ENCODE measurements around the gene HNRNPA3. TPM values are rescaled to one million over a fixed set of nuclear protein-coding genes. Genes with fewer than 3 reads are reported as not detected.
"Not testable (repeated sequence)": the region's sequence is repeated elsewhere in the genome, so short reads cannot be mapped to it uniquely, and the experiment has no call there.

The HNRNPA3 gene
- total and polyA plus RNA-seq, 7 donors, result 66.0 to 227 (median 84.4) TPM

DNA sequence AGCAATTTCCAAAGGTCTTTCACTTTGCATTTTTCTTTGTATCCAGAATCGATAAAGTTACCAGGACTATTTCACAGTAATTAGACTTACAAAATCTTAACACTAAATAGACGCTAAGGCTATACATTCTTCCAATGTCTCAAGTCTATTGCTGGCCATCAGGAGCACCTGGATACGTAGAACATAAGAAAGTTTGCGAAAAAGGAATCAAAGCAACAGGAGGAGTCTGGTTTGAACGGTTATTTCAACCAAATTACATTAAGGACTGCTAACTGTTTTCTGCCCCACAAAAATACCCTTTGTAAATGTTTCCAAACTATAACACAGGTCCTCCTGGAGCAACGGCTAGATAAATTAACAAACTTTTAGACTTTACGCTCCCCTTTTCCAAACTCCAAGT, 1.4 kb upstream of the HNRNPA3 start:
- Histone ChIP-seq H3K27ac (peak overlapping the region; percentile 95), H3K9me3 (no peaks in the 10 kb centered on the region), H3K4me1 (peaks cover 30% of the 10 kb centered on the region), H3K36me3 (ENCODE audit: insufficient read depth in 1 of 2, low read depth in 1 of 2) (peaks cover 0 to 19% of the 10 kb centered on the region in 2 donors), H3K4me3 (peak overlapping the region; percentile 83), H3K27me3 (ENCODE audit: insufficient read depth in 3 of 3, low read length in 2 of 3) (no peaks in the 10 kb centered on the region)
- intact Hi-C loops (cut with DNase I), result loop anchor here in 1 of 2 donors (2.0 kb wide), 1 partner anchor 46 kb away; no protein-coding TSS in a partner anchor
- DNase-seq (no peak), ATAC-seq (no peak)
- TF ChIP-seq, protein P1, sequence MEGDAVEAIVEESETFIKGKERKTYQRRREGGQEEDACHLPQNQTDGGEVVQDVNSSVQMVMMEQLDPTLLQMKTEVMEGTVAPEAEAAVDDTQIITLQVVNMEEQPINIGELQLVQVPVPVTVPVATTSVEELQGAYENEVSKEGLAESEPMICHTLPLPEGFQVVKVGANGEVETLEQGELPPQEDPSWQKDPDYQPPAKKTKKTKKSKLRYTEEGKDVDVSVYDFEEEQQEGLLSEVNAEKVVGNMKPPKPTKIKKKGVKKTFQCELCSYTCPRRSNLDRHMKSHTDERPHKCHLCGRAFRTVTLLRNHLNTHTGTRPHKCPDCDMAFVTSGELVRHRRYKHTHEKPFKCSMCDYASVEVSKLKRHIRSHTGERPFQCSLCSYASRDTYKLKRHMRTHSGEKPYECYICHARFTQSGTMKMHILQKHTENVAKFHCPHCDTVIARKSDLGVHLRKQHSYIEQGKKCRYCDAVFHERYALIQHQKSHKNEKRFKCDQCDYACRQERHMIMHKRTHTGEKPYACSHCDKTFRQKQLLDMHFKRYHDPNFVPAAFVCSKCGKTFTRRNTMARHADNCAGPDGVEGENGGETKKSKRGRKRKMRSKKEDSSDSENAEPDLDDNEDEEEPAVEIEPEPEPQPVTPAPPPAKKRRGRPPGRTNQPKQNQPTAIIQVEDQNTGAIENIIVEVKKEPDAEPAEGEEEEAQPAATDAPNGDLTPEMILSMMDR (IDR thresholded peaks at IDR 0.05), result no peak
- 54 to 66% (median 56%) methylated on average over 7 of the region's 7 CpGs for WGBS, 3 donors

DNA sequence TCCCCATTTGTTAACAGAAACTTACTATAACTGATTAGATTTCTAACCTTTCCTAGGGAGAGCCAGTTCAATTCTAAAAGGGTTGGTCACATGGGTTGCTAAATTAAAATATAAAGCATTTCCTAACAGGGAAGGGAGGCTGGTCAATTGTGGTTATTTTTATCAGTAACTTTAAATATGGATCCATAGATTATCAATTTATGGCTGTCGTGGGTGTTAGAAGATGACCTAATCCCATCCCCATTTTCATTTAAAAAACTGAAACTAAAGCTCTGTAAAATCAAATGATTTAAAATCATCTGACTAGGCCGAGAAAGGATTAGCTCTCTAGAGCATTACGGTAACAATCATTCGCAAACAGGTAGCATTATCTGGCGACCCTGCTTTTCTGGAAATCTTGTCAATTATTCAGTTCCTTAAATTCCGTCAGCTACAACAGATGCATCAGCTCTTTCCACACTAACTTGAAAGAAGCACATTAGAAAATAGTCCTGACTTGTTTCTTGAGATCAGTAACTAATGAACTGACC, 953 bp upstream of the HNRNPA3 start:
- no peak for ATAC-seq

DNA sequence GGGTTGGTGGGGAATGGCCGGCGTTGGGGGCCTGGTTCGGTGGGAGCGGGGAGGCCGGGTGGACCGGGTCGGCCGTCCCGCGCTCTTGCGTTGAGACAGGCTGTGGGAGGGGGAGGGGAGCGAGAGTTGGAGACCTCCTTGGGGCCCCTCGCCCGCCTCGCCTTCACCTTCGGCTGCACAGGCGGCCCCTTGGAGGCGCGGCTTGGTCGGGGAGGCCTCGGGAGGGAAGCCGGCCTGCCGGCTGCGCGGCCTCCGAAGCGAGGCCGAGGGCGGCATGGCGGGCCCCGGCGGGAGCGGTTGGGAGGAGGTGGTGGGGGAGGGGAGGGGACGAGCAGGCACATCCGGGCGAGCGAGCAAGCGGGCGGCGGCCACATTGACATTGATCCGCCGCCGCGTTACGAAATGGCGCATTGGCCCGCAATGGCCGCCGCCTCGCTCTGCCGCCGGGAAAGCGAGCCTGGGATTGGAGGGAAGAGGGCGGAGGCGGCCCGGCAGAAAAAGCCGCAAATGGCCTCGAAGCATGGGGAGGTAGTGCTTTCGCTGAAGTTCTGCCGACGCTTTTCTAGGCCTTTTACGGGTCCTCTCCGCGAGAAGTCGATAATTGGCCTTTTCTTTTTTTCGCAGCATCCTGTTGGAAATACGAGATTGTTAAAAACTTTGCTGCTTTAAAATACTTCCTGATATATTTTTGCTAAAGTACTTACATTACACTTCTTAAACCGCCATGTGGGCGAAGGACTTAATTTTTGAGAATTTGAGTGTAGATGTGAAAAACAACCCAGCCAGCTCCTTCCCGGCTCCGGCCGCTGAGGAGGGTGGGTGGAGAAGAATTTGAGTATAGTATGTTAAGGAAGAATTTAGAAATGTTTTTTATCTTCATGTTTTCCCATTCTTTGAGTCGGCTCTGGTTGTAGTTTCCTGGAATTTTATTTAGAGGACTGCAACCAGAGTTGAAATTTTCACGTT, 580 bp downstream of the HNRNPA3 start:
- Histone ChIP-seq H3K36me3 (ENCODE audit: insufficient read depth in 1 of 2, low read depth in 1 of 2) (peaks cover 0 to 39% of the 10 kb centered on the region in 2 donors), H3K27ac (peak overlapping the region; percentile 95), H3K4me1 (peaks cover 49% of the 10 kb centered on the region), H3K27me3 (ENCODE audit: insufficient read depth in 3 of 3, low read length in 2 of 3) (no peaks in the 10 kb centered on the region), H3K4me3 (peak overlapping the region; percentile 83), H3K9me3 (no peaks in the 10 kb centered on the region)
- 0 to 1% (median 0%) methylated on average over 46 to 74 of the region's 74 CpGs for WGBS, 3 donors
- intact Hi-C loops (cut with DNase I), result loop anchor here in 1 of 2 donors (2.0 kb wide), 1 partner anchor 50 kb away; no protein-coding TSS in a partner anchor
- TF ChIP-seq, protein P1 (IDR thresholded peaks at IDR 0.05), result no peak
- peak; percentile 81 to 85 (median 84) for ATAC-seq
- peak; percentile 97 to 98 for DNase-seq

More for the DNA sequence above, 953 bp upstream of the HNRNPA3 start:
- intact Hi-C loops (cut with DNase I), result loop anchor here (2.0 kb wide), 2 partner anchors 47 to 51 kb away; no protein-coding TSS in a partner anchor
- WGBS, 3 donors, result 3 to 4% (median 3%) methylated on average over 6 of the region's 6 CpGs
- DNase-seq, result no peak
- H3K4me3 ChIP-seq, result peak overlapping the region; percentile 83
- H3K4me1 ChIP-seq, result peaks cover 35% of the 10 kb centered on the region
- no peaks in the 10 kb centered on the region for H3K27me3 ChIP-seq (ENCODE audit: insufficient read depth in 3 of 3, low read length in 2 of 3)
- H3K27ac ChIP-seq, result peak overlapping the region; percentile 95
- no peaks in the 10 kb centered on the region for H3K9me3 ChIP-seq
- TF ChIP-seq, protein P1 (IDR thresholded peaks at IDR 0.05), result no peak
- peaks cover 0 to 23% of the 10 kb centered on the region in 2 donors for H3K36me3 ChIP-seq (ENCODE audit: insufficient read depth in 1 of 2, low read depth in 1 of 2)

DNA sequence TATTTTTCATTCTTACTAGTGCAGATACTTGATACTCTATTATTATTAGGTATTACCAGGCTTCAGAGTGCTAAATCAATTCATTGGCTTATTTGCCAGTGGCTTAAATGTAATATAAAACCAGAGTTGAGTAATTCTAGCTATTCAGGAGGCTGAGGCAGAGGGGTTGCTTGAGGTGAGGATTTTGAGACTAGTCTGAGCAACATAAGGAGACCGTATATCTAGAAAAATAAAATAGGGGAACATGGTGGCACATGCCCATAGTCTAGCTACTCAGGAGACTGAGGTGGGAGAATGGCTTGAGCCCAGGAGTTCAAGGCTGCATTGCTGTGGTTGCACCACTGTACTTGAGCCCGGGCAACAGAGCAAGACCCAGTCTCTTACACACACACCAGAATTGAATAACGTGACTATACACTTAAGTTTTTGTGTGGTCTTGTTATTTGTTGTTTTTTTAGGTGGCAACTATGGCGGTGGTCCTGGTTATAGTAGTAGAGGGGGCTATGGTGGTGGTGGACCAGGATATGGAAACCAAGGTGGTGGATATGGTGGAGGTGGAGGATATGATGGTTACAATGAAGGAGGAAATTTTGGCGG, 4.8 kb downstream of the HNRNPA3 start:
- Histone ChIP-seq H3K9me3 (no peaks in the 10 kb centered on the region), H3K36me3 (ENCODE audit: insufficient read depth in 1 of 2, low read depth in 1 of 2) (peaks cover 9 to 80% of the 10 kb centered on the region in 2 donors), H3K27me3 (ENCODE audit: insufficient read depth in 3 of 3, low read length in 2 of 3) (no peaks in the 10 kb centered on the region), H3K4me3 (no peak overlapping the region), H3K4me1 (peaks cover 70% of the 10 kb centered on the region), H3K27ac (peak overlapping the region; percentile 7)
- TF ChIP-seq, protein P1 (IDR thresholded peaks at IDR 0.05), result no peak
- WGBS, 3 donors, result 75 to 81% (median 79%) methylated on average over 5 of the region's 5 CpGs
- no peak for DNase-seq
- intact Hi-C loops (cut with DNase I), result loop anchor here in 1 of 2 donors (2.0 kb wide), 1 partner anchor 13 kb away; no protein-coding TSS in a partner anchor
- ATAC-seq, result no peak

DNA sequence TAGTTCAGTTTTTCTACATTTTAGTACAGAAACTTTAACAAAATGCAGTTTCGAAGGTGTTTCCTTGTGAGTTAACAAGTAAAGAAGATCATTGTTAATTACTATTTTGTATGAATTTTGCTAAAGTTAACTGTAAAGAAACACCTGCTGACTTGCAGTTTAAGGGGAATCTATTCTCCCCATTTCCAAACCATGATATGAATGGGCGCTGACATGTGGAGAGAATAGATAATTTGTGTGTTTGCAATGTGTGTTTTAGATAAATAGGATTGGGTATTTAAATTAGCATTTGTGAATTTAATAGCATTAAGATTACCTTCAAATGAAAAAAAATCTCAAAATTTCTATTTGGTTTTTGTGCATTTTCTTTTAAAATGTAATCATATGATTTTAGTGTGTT, 7.2 kb downstream of the HNRNPA3 start:
- 91 to 97% (median 96%) methylated on average over 2 of the region's 2 CpGs for WGBS, 3 donors

More for the DNA sequence above, 7.2 kb downstream of the HNRNPA3 start:
- intact Hi-C loops (cut with DNase I); H3K9me3 ChIP-seq; H3K27ac ChIP-seq; H3K4me3 ChIP-seq; DNase-seq; H3K27me3 ChIP-seq (ENCODE audit: insufficient read depth in 3 of 3, low read length in 2 of 3); ATAC-seq: not testable (repeated sequence)
- Histone ChIP-seq H3K36me3 (ENCODE audit: insufficient read depth in 1 of 2, low read depth in 1 of 2) (peaks cover 11 to 99% of the 10 kb centered on the region in 2 donors), H3K4me1 (peaks cover 63% of the 10 kb centered on the region)
